IPS-15b (cell line): Measurements from ENCODE around the gene NPHP4.
"Not testable (repeated sequence)": the region's sequence is repeated elsewhere in the genome, so short reads cannot be mapped to it uniquely, and the experiment has no call there.

ENCODE experiments used
- H3K27me3 ChIP-seq: one replicate; pipeline ENCODE4 v1.6.1; 2013; ENCODE audit warnings: low read length; ENCODE audit not compliant: control insufficient read depth, insufficient read depth
- H3K36me3 ChIP-seq: one replicate; pipeline ENCODE4 v1.6.1; 2013; ENCODE audit warnings: low read length; ENCODE audit not compliant: control insufficient read depth, insufficient read depth
- H3K4me1 ChIP-seq: one replicate; pipeline ENCODE4 v1.6.1; 2013; ENCODE audit warnings: mild to moderate bottlenecking, low read length; ENCODE audit not compliant: control insufficient read depth, insufficient read depth
- H3K4me3 ChIP-seq: one replicate; pipeline ENCODE4 v1.5.1; 2013; ENCODE audit warnings: low read depth, low read length
- H3K9ac ChIP-seq: one replicate; pipeline ENCODE4 v1.6.1; 2013; ENCODE audit warnings: low read depth, mild to moderate bottlenecking, low read length
- H3K9me3 ChIP-seq: one replicate; pipeline ENCODE4 v1.6.1; 2013; ENCODE audit warnings: mild to moderate bottlenecking, low read length; ENCODE audit not compliant: control insufficient read depth, insufficient read depth

NPHP4 gene

GRCh38 chr1:5861871-5862825 lies 130.1 kb downstream of the NPHP4 start:
- Histone ChIP-seq H3K9ac (no peak overlapping the region), H3K4me3 (no peak overlapping the region), H3K36me3 (peaks cover 13% of the 10 kb centered on the region), H3K27me3 (no peaks in the 10 kb centered on the region), H3K4me1 (no peaks in the 10 kb centered on the region), H3K9me3 (no peaks in the 10 kb centered on the region)

- peaks cover 8% of the 10 kb centered on the region for H3K36me3 ChIP-seq
- no peaks in the 10 kb centered on the region for H3K4me1 ChIP-seq
- no peaks in the 10 kb centered on the region for H3K9me3 ChIP-seq
- no peak overlapping the region for H3K4me3 ChIP-seq
- no peak overlapping the region for H3K9ac ChIP-seq
- H3K27me3 ChIP-seq = no peaks in the 10 kb centered on the region
These were observed 131.9 kb downstream of the NPHP4 start for GRCh38 chr1:5860277-5860676.

GRCh38 chr1:5859766-5860165 lies 132.5 kb downstream of the NPHP4 start:
- Histone ChIP-seq H3K36me3 (peaks cover 5% of the 10 kb centered on the region), H3K27me3 (no peaks in the 10 kb centered on the region), H3K9me3 (no peaks in the 10 kb centered on the region), H3K4me1 (no peaks in the 10 kb centered on the region), H3K4me3 (no peak overlapping the region), H3K9ac (no peak overlapping the region)

- Histone ChIP-seq H3K4me3 (no peak overlapping the region), H3K9me3 (no peaks in the 10 kb centered on the region), H3K36me3 (peaks cover 4% of the 10 kb centered on the region), H3K27me3 (no peaks in the 10 kb centered on the region), H3K4me1 (no peaks in the 10 kb centered on the region), H3K9ac (no peak overlapping the region)
These were observed 133.3 kb downstream of the NPHP4 start for GRCh38 chr1:5858844-5859407.

- Histone ChIP-seq H3K27me3 (no peaks in the 10 kb centered on the region), H3K4me3 (no peak overlapping the region), H3K9ac (no peak overlapping the region), H3K9me3 (no peaks in the 10 kb centered on the region), H3K36me3 (peaks cover 4% of the 10 kb centered on the region), H3K4me1 (no peaks in the 10 kb centered on the region)
These were observed 134.0 kb downstream of the NPHP4 start for GRCh38 chr1:5858246-5858645.

- Histone ChIP-seq H3K36me3 (peaks cover 4% of the 10 kb centered on the region), H3K9ac (no peak overlapping the region), H3K4me3 (no peak overlapping the region), H3K27me3 (no peaks in the 10 kb centered on the region), H3K4me1 (no peaks in the 10 kb centered on the region), H3K9me3 (no peaks in the 10 kb centered on the region)
These were observed 134.6 kb downstream of the NPHP4 start for GRCh38 chr1:5857508-5858090.

GRCh38 chr1:5857011-5857410 lies 135.2 kb downstream of the NPHP4 start:
- Histone ChIP-seq H3K4me3 (no peak overlapping the region), H3K4me1 (no peaks in the 10 kb centered on the region)

GRCh38 chr1:5856246-5856815 lies 135.9 kb downstream of the NPHP4 start:
- Histone ChIP-seq H3K4me3 (no peak overlapping the region), H3K9ac (no peak overlapping the region), H3K27me3 (no peaks in the 10 kb centered on the region), H3K36me3 (peaks cover 4% of the 10 kb centered on the region), H3K4me1 (no peaks in the 10 kb centered on the region), H3K9me3 (no peaks in the 10 kb centered on the region)

More at GRCh38 chr1:5857011-5857410, 135.2 kb downstream of the NPHP4 start:
- peaks cover 4% of the 10 kb centered on the region for H3K36me3 ChIP-seq
- H3K27me3 ChIP-seq = no peaks in the 10 kb centered on the region
- H3K9me3 ChIP-seq = no peaks in the 10 kb centered on the region
- no peak overlapping the region for H3K9ac ChIP-seq

GRCh38 chr1:5855196-5855897 lies 136.9 kb downstream of the NPHP4 start:
- no peaks in the 10 kb centered on the region for H3K27me3 ChIP-seq
- H3K4me1 ChIP-seq = no peaks in the 10 kb centered on the region
- H3K9ac ChIP-seq = no peak overlapping the region
- no peak overlapping the region for H3K4me3 ChIP-seq
- H3K36me3 ChIP-seq = peaks cover 4% of the 10 kb centered on the region
- H3K9me3 ChIP-seq = no peaks in the 10 kb centered on the region

GRCh38 chr1:5854754-5855153 lies 137.5 kb downstream of the NPHP4 start:
- Histone ChIP-seq H3K36me3 (peaks cover 4% of the 10 kb centered on the region), H3K9ac (no peak overlapping the region), H3K27me3 (no peaks in the 10 kb centered on the region), H3K9me3 (no peaks in the 10 kb centered on the region), H3K4me1 (no peaks in the 10 kb centered on the region), H3K4me3 (no peak overlapping the region)

- H3K27me3 ChIP-seq, H3K9me3 ChIP-seq, H3K4me1 ChIP-seq, H3K9ac ChIP-seq, H3K36me3 ChIP-seq, H3K4me3 ChIP-seq: not testable (repeated sequence)
These were observed 138.4 kb downstream of the NPHP4 start for GRCh38 chr1:5853858-5854257.
